ENCODE data around the gene REEP3.

- no peak for TF ChIP-seq CTCF (IDR thresholded peaks at IDR 0.05 in 4 of 5, conservative IDR thresholded peaks at IDR 0.05 in 1 of 5)
- TF ChIP-seq POLR2A (IDR thresholded peaks at IDR 0.05), result no peak
These were observed 93.2 kb downstream of the REEP3 start for GRCh38 chr10:63614371-63614891.
